Stomach (tissue), 4 donors: ENCODE results near the gene ETS2.

Source experiments
- EP300 ChIP-seq: sonication (generic); formaldehyde crosslinking; IDR thresholded peaks from one replicate; pipeline ENCODE4 v1.6.1; 2017; ENCODE audit warnings: antibody characterized with exemption
- POLR2A ChIP-seq, 4 donors: fragments of 450-650 bp; IDR thresholded peaks; one replicate each; pipeline ENCODE4 v1.6.1; 2016; ENCODE audit warnings: antibody characterized with exemption in 4 of 4, control low read depth in 2 of 4, mild to moderate bottlenecking in 1 of 4, moderate library complexity in 1 of 4
- TF ChIP-seq, protein P1 (sequence below), 7 experiments: fragments of 450-650 bp in 4 of 7; fragments of 200-600 bp in 3 of 7; sonication (generic) in 3 of 7; IDR thresholded peaks; one replicate each; pipeline ENCODE4 v1.5.1; 2016 to 2019; ENCODE audit warnings: antibody characterized with exemption in 7 of 7, control low read depth in 2 of 7, mild to moderate bottlenecking in 1 of 7

DNA sequence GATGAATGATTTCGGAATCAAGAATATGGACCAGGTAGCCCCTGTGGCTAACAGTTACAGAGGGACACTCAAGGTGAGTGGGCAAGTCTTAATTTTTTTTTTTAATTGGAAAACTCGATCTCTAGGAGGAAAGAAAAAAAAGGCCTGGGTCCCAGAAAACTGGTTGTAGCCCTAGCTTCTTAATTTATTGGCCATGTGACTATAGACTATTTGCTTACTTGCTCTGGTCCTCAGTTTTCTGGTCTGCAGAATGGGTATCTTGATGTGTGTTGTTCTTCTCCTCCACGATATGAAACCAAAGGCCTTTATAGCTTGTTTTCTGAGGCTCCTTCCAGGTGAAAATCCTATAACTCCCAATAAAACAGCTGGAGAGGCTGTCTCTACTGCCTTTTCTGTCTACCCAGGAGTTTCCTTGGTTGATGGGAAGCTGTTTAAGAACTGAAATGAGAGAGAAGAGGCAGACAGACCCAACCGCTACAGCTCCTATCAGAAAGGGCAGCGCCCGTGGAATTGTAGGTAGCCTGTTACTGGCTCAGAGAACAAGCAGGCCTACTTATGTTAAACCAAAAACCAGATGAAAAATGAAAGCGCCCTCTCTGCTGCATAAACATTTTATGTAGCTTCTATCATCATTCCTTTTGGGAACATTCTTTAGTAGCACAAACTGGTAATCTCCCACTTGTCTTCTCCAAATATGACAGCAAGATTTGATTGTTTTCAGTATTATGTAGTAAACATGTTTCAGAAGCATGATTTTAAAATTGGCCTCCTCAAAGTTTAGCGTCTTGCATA lies 4.5 kb downstream of the ETS2 start:
- no peak for TF ChIP-seq EP300
- TF ChIP-seq, protein P1, sequence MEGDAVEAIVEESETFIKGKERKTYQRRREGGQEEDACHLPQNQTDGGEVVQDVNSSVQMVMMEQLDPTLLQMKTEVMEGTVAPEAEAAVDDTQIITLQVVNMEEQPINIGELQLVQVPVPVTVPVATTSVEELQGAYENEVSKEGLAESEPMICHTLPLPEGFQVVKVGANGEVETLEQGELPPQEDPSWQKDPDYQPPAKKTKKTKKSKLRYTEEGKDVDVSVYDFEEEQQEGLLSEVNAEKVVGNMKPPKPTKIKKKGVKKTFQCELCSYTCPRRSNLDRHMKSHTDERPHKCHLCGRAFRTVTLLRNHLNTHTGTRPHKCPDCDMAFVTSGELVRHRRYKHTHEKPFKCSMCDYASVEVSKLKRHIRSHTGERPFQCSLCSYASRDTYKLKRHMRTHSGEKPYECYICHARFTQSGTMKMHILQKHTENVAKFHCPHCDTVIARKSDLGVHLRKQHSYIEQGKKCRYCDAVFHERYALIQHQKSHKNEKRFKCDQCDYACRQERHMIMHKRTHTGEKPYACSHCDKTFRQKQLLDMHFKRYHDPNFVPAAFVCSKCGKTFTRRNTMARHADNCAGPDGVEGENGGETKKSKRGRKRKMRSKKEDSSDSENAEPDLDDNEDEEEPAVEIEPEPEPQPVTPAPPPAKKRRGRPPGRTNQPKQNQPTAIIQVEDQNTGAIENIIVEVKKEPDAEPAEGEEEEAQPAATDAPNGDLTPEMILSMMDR (IDR thresholded peaks at IDR 0.05): no peak
- no peak for TF ChIP-seq POLR2A (IDR thresholded peaks at IDR 0.05)
